Forelimb muscle (tissue), 1 donor: ENCODE measurements around the gene CIRBP. TPM values are rescaled to one million over a fixed set of nuclear protein-coding genes. Genes with fewer than 3 reads are reported as not detected.
"Not testable (repeated sequence)": the region's sequence is repeated elsewhere in the genome, so short reads cannot be mapped to it uniquely, and the experiment has no call there.

Experiments
- DNase-seq: peaks from one replicate; pipeline ENCODE4 v3.0.0-alpha.2; 2013; ENCODE audit warnings: low read depth
- polyA plus RNA-seq: library from polyadenylated mRNA; unstranded; fragments of 120-200 nt; gene quantifications from one replicate; pipeline ENCODE4 v1.2.1, GENCODE V29; 2013; ENCODE audit not compliant: insufficient read length

CIRBP gene
- polyA plus RNA-seq, 1 donor = 483 TPM

- no peak for DNase-seq
These were observed 25.1 kb upstream of the CIRBP start for GRCh38 chr19:1243768-1244692.

DNA sequence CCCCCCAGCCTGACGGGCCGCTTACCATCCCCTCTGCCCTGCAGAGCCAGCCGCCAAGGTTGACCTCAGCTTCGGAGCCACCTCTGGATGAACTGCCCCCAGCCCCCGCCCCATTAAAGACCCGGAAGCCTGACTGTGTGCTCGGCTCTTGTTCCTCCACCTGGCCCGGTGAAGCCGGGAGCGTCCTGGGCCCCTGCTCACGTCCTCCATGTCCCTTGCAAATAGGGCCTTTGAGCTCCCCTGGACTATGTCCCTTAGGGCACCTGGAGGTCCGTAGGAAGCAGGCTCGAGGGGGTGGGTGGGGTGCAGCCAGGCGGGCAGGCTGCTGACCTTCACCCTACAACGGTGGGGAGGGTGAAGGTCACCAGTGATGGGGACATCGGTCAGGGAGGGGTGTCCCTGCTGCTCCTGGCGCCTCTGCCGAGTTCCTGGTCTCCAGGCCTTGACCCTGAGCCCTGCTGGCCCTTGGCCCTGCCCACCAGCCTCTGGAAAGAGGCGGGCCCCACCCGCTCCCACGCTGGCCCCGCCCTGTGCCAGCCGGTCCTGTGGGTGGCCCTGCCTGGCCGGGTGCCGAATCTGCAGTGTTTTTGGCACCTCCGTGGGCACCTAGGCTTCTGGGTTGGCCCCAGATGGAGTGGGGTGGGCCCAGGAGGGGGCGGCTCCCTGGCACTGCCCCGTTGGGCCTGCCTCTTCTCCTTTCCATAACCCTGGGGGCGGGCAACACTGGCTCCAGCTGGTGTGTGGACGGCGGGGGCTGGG is 24.3 kb upstream of the CIRBP start:
- DNase-seq = no peak

DNA sequence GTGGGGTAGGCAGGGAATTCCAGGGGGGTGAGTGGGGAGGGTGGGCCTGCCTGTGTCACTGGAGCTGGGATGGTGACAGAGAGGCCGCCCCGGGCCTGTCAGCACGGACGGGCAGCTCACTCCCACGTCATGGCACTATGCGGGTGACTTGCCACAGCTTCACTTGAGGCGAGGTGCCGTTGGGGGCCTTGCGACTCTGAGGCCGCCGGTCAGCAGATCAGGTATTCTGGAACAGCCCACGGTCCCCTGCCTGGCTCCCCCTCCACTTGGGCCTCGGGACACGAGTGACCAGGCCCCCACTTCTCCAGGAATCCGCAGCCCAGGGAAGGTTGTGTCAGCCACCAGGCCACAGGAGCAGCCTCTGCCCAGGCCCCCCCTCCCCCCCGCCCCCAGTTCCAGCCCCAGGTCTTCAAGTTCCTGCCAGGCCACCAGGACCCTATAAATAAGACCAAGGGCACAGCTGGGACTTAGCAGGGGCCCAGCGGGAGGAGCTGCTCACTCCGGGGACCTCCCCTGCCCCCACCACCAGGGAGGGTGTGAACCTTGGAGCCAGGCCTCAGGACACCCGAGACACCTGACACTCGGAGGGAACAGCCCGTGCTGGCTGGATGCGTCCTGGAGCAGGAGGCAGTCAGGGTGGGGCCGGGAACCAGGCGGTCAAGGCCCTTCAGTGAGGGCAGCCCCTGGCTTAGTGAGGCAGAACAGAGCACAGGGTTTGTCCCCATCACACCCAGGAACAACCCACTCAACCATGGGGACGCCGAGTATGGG is 23.5 kb upstream of the CIRBP start:
- DNase-seq = no peak

DNA sequence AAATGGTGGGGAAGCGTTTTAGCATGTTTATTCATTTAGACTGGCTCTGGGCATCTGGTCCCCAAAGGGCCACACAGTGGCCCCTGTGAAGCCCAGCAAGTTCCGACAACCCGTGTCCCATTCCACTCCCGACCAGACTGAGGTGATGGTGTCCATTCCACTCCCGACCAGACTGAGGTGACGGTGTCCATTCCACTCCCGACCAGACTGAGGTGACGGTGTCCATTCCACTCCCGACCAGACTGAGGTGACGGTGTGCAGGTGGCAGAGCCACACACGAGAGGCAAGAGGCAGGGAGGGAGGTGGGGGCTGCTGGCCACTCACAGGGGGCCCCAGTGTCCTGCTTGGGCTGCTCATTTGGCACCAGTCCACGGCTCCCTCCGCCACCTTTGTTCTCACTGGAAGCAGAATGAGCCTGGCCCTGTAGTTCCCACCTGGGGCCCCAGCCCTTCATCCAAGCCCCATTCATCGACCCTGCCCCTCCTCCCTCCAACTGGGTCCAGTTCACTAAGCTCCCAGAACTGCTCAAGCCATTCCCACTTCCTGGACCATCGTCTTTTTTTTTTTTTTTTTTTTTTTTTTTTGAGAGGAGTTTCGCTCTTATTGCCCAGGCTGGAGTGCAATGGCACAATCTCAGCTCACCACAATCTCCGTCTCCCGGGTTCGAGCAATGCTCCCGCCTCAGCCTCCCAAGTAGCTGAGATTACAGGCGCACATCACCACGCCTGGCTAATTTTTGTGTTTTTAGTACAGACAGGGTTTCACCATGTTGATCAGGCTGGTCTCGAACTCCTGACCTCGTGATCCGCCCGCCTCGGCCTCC is 22.7 kb upstream of the CIRBP start:
- DNase-seq = not testable (repeated sequence)

DNA sequence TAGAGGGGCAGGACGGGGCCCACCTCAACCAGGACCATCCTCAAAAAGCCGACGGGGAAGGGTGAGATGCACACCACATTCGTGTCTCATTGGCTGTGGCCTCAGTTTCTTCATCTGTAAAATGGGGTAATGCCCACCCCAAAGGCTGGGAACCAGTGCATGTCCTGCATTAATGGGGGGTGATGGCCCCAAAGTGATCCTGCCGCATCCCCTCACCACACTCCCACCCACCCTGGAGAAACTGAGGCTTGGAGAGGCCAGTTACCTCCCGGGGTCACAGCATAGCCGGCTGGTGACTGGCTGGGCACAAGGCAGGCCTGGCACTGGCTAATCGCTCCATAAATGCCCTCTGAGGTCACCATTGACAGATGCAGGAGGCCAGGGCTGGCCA is 21.4 kb upstream of the CIRBP start:
- no peak for DNase-seq

- no peak for DNase-seq
These were observed 20.9 kb upstream of the CIRBP start, which contains the start of gene MIDN for GRCh38 chr19:1248139-1248785. TSS of gene MIDN (plus strand) at chr19:1248583. CDS start at chr19:1250297, 1,714 bp downstream.

GRCh38 chr19:1248786-1249297 is 20.3 kb upstream of the CIRBP start:
- no peak for DNase-seq

DNA sequence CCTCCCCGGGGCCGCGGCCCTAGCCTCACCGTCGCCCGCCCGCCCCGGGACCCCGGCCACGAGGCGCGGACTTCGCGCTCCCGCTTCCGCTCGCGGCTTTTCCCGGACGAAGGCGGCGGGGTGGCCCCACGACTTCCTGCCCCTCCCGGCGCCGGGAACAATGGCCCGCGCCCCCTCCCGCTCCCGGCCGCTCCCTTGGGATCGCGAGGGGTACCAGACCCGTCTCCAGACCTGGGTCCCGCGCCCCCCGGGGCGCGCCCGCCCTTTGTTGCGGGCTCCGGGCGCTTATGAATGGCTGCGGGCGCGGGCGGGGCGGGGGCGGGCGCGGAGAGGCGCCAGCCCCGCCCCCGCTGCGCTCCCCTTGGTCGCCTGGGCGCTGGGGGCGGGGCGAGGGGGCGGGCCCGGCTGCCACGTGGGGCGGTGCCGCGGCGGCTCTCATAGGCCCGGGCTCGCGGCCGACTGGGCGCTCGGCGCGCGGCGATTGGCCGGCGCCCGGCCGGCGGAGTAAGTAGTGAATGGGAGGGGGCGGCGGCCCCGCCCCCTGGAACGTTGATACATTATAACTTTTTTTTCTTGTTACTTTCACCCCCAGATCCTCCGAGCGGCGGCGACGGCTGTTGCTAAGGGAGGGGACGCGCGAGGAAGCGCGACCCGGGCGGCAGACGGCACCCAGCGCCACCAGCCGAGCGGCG is 19.7 kb upstream of the CIRBP start:
- peak; percentile 95 for DNase-seq

DNA sequence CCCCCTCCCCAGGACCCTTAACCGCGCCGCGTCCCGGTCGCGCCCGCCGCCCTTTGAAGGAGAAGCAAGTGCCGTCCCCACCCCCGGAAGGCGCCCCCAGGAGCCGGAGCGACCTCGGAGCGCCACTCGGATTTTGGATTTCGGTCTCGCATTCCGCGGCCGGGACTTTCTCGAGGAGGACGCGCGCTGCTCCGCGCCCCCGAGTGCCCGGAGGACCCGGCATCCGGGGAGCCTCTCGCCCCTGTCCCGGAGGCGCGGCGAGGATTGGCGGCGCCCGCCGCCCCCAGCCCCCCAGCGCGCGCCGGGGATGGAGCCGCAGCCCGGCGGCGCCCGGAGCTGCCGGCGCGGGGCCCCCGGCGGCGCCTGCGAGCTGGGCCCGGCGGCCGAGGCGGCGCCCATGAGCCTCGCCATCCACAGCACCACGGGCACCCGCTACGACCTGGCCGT is 19.1 kb upstream of the CIRBP start:
- no peak for DNase-seq

DNA sequence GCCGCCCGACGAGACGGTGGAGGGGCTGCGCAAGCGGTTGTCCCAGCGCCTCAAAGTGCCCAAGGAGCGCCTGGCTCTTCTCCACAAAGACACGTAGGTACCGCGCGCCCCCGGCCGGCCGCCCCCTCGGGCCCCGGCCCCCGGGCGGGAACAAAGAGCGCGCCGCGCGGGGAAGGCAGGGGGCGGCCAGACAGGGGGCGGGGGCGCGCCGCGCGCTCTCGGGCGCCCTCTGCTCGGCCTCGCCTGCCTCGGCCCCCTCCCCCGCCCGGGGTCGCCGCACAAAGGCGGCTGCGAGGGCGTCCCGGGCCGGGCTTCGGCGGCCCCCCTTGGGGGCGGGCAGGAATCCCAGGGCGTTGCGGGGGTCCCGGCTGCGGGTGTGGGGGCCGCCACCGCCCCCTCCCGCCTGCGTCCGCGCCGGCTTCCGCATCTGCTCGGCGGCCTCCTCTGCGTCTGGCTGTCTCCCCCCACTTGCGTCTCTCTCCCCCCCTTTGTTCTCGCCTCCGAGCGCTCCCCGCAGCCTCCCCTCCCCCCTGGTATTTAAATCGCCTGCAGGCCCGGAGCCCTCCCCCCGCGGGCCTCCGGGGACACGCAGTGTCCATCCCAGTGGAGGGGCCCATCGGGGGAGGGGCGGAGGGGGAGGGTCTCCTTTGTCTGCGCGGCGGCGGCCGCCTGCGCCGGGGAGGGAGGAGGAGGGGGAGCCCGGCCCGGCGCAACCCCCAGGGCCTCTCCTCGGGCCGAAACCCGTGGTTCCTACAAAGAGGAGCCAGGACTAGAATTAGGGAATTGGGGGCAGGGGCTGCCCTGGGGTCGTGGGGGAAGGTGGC is 18.5 kb upstream of the CIRBP start:
- no peak for DNase-seq

- DNase-seq = no peak
These were observed 17.6 kb upstream of the CIRBP start for GRCh38 chr19:1251330-1252220.

DNA sequence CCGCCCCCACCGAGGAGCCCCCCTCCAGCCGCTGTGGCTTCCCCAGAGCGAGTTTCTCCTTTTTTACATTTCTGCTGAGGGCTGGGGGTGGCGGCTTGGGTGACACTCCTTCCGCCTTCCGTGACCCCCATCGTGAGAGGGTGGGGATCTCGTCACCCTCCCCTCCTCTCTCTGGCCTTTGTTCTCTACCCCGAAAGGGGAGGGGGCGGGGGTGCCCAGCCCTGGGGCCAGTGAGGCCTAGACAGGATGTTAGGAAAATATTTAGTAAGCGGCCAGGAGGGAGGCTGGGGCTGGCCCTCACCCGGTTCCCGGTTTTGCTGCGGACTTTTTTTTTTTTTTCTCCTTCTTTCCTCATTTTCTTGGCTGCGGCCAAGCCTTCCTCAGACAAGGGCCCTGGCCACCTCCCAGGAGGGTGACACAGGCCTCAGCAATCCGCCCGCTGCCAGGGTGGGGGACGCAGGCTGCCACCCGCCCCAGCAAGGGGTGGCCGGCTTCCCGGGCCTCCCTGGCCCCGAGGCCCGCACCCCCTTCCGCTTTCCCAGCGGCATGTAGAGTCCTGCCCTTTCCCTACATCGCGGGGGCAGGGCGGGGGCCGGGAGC is 16.8 kb upstream of the CIRBP start:
- no peak for DNase-seq

DNA sequence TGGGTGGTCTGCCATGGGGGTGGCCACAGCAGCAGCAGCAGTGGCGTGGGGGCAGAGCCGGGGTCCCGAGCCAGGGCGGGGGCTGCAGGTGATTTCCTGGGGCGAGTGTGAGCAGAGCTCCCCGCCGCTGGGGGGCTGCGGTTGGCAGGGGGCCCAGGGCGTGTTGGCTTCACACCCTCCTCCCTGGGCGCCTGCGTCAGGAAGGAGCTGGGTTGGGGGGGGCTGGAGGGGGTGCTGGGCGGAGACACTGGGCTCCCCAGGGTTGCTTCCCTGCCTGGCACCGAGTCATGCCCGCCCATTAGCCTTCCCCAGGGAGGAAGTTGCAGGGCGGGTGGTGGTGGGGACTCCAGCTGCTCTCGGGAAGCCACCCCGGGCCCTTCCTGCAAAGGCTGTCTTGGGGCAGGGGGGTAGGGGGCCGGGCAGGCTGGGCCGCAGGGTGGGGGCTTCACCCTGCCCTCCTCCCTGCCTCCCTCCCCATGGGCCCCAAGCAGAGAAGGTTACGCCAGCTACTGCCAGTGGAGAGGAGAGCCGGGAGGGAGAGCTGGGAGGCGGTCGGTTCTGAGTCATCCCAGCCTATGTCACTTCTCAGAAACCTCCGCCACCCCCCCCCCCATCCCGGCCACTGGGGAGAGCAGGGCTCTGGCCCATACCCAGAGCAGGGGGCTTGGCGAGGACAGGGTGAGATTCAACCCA is 16.2 kb upstream of the CIRBP start:
- no peak for DNase-seq

GRCh38 chr19:1253514-1254080 is 15.5 kb upstream of the CIRBP start:
- no peak for DNase-seq

DNA sequence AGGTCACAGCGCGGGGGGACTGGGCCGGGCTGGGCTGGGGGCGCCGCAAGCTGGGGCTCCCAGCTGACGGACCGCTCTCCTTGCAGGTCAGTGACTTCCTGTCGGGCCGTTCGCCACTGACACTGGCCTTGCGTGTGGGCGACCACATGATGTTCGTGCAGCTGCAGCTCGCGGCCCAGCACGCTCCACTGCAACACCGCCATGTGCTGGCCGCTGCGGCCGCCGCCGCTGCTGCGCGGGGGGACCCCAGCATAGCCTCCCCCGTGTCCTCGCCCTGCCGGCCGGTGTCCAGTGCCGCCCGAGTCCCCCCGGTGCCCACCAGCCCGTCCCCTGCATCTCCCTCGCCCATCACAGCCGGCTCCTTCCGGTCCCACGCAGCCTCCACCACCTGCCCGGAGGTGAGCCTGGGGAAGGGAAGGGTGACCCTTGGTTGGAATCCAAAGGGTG is 15.0 kb upstream of the CIRBP start:
- no peak for DNase-seq

DNA sequence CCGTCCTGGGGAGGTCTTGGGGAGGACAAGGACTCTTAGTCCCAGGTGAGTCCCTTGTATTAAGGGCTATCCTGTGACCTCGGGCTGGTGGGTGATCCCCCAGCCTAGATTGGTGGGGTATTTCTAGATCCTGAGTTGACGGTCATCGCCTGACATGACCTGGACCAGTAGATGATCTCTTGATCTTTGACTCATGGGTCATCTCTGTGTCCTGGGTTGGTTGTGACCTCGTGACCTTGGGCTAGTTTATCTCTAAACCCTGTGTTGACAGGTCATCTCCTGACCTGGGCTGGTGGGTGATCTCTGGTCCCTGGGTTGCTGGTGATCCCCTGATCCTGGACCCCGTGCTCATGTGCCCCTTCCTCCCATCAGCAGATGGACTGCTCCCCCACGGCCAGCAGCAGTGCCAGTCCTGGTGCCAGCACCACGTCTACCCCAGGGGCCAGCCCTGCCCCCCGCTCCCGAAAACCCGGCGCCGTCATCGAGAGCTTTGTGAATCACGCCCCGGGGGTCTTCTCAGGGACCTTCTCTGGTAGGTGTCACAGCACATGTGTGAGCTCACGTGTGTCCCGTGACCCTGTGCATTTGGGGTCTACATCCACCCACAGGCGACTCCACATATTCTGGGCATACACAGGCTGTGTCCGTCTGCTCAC is 14.5 kb upstream of the CIRBP start:
- no peak for DNase-seq
